GM13976 (cell line): ENCODE data around the gene PRPH2.

Experiments
- DNase-seq: peaks from one replicate; pipeline ENCODE4 v3.0.0; 2012; ENCODE audit warnings: low spot score
- CTCF ChIP-seq: IDR thresholded peaks from 2 replicates; pipeline ENCODE4 v1.5.1; 2012; ENCODE audit warnings: borderline replicate concordance, mild to moderate bottlenecking; ENCODE audit not compliant: insufficient read depth; ENCODE audit errors: extremely low read depth, missing control alignments, control extremely low read depth
- in situ Hi-C: fragments of 300-500 bp; cut with MboI; formaldehyde crosslinking; loops from one replicate; pipeline ENCODE4 v1.12.0; 2022; ENCODE audit warnings: low sequenced_read_pairs, mixed read lengths, inconsistent platforms; ENCODE audit not compliant: unreplicated experiment

The PRPH2 gene, protein sequence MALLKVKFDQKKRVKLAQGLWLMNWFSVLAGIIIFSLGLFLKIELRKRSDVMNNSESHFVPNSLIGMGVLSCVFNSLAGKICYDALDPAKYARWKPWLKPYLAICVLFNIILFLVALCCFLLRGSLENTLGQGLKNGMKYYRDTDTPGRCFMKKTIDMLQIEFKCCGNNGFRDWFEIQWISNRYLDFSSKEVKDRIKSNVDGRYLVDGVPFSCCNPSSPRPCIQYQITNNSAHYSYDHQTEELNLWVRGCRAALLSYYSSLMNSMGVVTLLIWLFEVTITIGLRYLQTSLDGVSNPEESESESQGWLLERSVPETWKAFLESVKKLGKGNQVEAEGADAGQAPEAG

GRCh38 chr6:42722497-42722896, at the start of gene PRPH2:
PRPH2 (minus strand) TSS chr6:42722597; CDS start chr6:42722334, 263 bp downstream.
- DNase-seq, result no peak
- in situ Hi-C loops, result no loop called here
- no peak for TF ChIP-seq CTCF

DNA sequence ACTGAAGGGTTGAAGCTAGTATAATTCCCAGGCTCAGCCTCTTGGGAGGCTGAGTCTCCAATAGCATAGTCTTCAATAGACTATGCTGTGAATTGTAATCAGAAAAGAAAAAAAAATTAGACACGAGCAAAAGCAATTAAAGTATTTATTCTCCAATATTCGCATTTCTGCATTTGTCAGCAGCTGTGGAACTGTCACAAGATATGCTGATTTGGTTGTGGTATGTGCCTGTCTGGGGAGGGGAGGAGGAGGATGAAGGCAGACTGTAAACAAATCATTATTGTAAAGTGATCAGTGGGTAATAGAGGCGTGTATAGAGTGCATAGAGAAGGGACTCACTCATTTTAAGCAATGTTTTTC, 49.3 kb upstream of the PRPH2 start:
- DNase-seq, result no peak
- in situ Hi-C loops, result no loop called here
- TF ChIP-seq CTCF, result no peak

DNA sequence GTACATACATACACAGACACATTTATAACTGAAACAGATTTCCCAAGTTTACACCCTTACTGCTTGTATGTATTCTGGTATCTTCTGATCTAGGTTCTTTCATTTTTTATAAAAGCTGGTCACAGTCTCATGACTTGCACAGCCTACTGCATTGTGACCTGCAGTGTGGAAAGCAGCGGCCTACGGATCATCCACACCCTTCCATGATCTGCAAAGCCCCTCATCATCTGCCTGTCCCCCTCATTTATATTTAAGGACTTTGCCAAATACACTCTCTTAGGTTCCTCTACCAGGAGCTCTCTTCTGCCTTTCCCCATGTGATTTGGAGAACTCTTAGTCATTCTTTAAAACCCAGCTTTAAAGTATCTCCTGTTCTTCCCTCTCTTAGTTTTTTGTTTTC, 47.4 kb upstream of the PRPH2 start:
- in situ Hi-C loops, result no loop called here
- DNase-seq, result no peak
- TF ChIP-seq CTCF, result no peak

GRCh38 chr6:42769051-42769450, 46.7 kb upstream of the PRPH2 start:
- DNase-seq, result no peak
- in situ Hi-C loops, result no loop called here
- TF ChIP-seq CTCF, result no peak

- no peak for TF ChIP-seq CTCF
- no peak for DNase-seq
- in situ Hi-C loops, result no loop called here
These were observed 43.8 kb upstream of the PRPH2 start for GRCh38 chr6:42766163-42766670.

- TF ChIP-seq CTCF, result no peak
- DNase-seq, result no peak
- in situ Hi-C loops, result no loop called here
These were observed 42.7 kb upstream of the PRPH2 start for GRCh38 chr6:42764911-42765648.
